Measurements from ENCODE around the gene POLK. TPM values are rescaled to one million over a fixed set of nuclear protein-coding genes. Genes with fewer than 3 reads are reported as not detected.

Gene POLK
- total RNA-seq, 2 donors from 2014 or later = 11.3 to 14.8 TPM

DNA sequence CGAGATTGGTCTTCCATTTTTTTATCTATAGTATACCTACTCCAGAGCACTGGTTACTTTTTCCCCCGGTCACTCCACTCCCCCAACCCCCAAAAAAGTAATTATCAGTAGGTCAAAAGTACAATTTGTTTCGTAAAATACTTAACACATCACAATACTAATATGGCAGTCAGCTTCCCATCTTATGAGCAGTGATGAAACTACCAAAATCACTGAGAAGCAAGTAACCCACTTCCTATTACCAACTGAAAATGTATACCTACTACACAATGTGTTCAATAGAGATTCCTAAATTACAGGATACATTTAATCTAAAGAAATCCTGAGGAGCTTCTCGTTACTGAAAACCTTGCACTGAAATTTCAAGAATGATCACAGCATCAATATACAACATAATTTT lies 2.1 kb upstream of the POLK start:
- peaks cover 5% of the 10 kb centered on the region for H3K9me3 Mint-ChIP-seq
- Histone ChIP-seq H3K27me3 (ENCODE audit: control insufficient read depth, insufficient read depth, low read length, poor library complexity, severe bottlenecking) (no peaks in the 10 kb centered on the region), H3K4me1 (ENCODE audit: control insufficient read depth, insufficient read depth, low read length) (no peaks in the 10 kb centered on the region), H3K36me3 (ENCODE audit: control insufficient read depth, insufficient read depth, low read length) (peaks cover 14% of the 10 kb centered on the region), H3K9ac (ENCODE audit: extremely low read depth, low read length, poor library complexity, severe bottlenecking) (peak overlapping the region; percentile 67), H3K27ac (ENCODE audit: low read depth, low read length) (no peak overlapping the region), H3K9me3 (ENCODE audit: control insufficient read depth, low read length) (peaks cover 11% of the 10 kb centered on the region), H3K4me3 (ENCODE audit: low read length) (peak overlapping the region; percentile 98)
- no peak overlapping the region for H3K27ac Mint-ChIP-seq
- peaks cover 22% of the 10 kb centered on the region for H3K36me3 Mint-ChIP-seq (ENCODE audit: low read depth)
- H3K4me3 Mint-ChIP-seq = peak overlapping the region; percentile 89
- WGBS, 2 experiments (ENCODE audit: insufficient coverage in 1 of 2, insufficient read length in 1 of 2) = 78 to 98% methylated on average over 3 to 4 of the region's 4 CpGs
- no peak for DNase-seq
- peaks cover 20% of the 10 kb centered on the region for H3K4me1 Mint-ChIP-seq
- no peaks in the 10 kb centered on the region for H3K27me3 Mint-ChIP-seq (ENCODE audit: insufficient read depth)
- TF ChIP-seq, protein P1, sequence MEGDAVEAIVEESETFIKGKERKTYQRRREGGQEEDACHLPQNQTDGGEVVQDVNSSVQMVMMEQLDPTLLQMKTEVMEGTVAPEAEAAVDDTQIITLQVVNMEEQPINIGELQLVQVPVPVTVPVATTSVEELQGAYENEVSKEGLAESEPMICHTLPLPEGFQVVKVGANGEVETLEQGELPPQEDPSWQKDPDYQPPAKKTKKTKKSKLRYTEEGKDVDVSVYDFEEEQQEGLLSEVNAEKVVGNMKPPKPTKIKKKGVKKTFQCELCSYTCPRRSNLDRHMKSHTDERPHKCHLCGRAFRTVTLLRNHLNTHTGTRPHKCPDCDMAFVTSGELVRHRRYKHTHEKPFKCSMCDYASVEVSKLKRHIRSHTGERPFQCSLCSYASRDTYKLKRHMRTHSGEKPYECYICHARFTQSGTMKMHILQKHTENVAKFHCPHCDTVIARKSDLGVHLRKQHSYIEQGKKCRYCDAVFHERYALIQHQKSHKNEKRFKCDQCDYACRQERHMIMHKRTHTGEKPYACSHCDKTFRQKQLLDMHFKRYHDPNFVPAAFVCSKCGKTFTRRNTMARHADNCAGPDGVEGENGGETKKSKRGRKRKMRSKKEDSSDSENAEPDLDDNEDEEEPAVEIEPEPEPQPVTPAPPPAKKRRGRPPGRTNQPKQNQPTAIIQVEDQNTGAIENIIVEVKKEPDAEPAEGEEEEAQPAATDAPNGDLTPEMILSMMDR (conservative IDR thresholded peaks at IDR 0.05) = no peak

DNA sequence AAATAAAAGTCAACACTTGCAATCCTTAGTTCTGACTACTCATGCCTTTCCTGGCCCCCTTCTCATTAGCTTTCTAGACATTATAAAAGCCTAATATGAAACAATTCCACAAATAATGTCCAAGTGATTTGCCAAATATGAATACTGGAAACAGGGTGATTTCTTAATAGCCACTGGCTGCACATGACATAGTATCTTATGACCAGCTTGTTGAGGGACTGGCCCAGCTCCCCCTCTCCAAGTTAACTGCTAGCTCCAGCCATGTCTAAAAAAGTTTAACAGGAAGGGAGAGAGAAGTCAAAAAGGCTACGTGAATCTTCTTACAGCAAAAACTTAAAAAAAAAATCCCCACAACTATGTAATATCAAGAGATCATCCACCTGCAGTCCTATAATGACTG lies 1.7 kb upstream of the POLK start:
- Mint-ChIP-seq H3K27me3 (ENCODE audit: insufficient read depth) (no peaks in the 10 kb centered on the region), H3K27ac (peak overlapping the region; percentile 45), H3K4me3 (peak overlapping the region; percentile 89), H3K36me3 (ENCODE audit: low read depth) (peaks cover 18% of the 10 kb centered on the region), H3K4me1 (peaks cover 20% of the 10 kb centered on the region), H3K9me3 (peaks cover 5% of the 10 kb centered on the region)
- peak overlapping the region; percentile 98 for H3K4me3 ChIP-seq (ENCODE audit: low read length)
- 40% methylated on average over 1 of the region's 1 CpG; no CpG with 5 or more reads in 1 of the 2 experiments for WGBS, 2 experiments (ENCODE audit: insufficient coverage in 1 of 2, insufficient read length in 1 of 2)
- H3K9ac ChIP-seq (ENCODE audit: extremely low read depth, low read length, poor library complexity, severe bottlenecking) = peak overlapping the region; percentile 67
- no peaks in the 10 kb centered on the region for H3K4me1 ChIP-seq (ENCODE audit: control insufficient read depth, insufficient read depth, low read length)
- H3K9me3 ChIP-seq (ENCODE audit: control insufficient read depth, low read length) = peaks cover 11% of the 10 kb centered on the region
- no peak overlapping the region for H3K27ac ChIP-seq (ENCODE audit: low read depth, low read length)
- H3K27me3 ChIP-seq (ENCODE audit: control insufficient read depth, insufficient read depth, low read length, poor library complexity, severe bottlenecking) = no peaks in the 10 kb centered on the region
- TF ChIP-seq, protein P1 (conservative IDR thresholded peaks at IDR 0.05) = no peak
- no peak for DNase-seq
- H3K36me3 ChIP-seq (ENCODE audit: control insufficient read depth, insufficient read depth, low read length) = peaks cover 10% of the 10 kb centered on the region

DNA sequence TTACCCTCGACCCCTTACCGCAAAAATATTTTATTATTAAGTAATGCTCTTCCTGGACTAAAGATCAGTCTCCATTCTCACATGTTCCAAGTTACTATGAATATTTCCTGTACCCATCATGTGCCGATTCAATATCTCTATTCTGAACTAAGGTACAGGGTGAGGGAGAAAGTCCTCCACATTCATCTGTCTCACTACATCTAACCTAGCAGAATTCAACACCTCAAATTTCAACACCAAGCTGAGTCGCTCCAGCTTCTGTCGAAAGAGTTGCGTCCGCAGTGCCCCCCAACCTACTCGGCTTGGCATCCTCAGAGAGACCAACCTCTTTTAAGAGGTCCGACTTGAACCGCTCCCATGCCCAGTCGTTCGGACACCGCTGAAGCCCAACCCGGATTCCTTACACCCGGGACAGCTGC lies 1.3 kb upstream of the POLK start:
- Mint-ChIP-seq H3K36me3 (ENCODE audit: low read depth) (peaks cover 18% of the 10 kb centered on the region), H3K4me3 (peak overlapping the region; percentile 89), H3K9me3 (peaks cover 5% of the 10 kb centered on the region), H3K27me3 (ENCODE audit: insufficient read depth) (no peaks in the 10 kb centered on the region), H3K4me1 (peaks cover 20% of the 10 kb centered on the region), H3K27ac (peak overlapping the region; percentile 94)
- TF ChIP-seq, protein P1 (conservative IDR thresholded peaks at IDR 0.05) = no peak
- peaks cover 5% of the 10 kb centered on the region for H3K36me3 ChIP-seq (ENCODE audit: control insufficient read depth, insufficient read depth, low read length)
- peak overlapping the region; percentile 98 for H3K4me3 ChIP-seq (ENCODE audit: low read length)
- no peaks in the 10 kb centered on the region for H3K27me3 ChIP-seq (ENCODE audit: control insufficient read depth, insufficient read depth, low read length, poor library complexity, severe bottlenecking)
- H3K9ac ChIP-seq (ENCODE audit: extremely low read depth, low read length, poor library complexity, severe bottlenecking) = peak overlapping the region; percentile 67
- H3K4me1 ChIP-seq (ENCODE audit: control insufficient read depth, insufficient read depth, low read length) = no peaks in the 10 kb centered on the region
- WGBS, 2 experiments (ENCODE audit: insufficient coverage in 1 of 2, insufficient read length in 1 of 2) = 3 to 8% methylated on average over 8 to 15 of the region's 15 CpGs
- peaks cover 11% of the 10 kb centered on the region for H3K9me3 ChIP-seq (ENCODE audit: control insufficient read depth, low read length)
- no peak overlapping the region for H3K27ac ChIP-seq (ENCODE audit: low read depth, low read length)
- DNase-seq = no peak
